T-helper 1 cell (primary cell): ENCODE results near the gene MYBPC1.
"Not testable (repeated sequence)": the region's sequence is repeated elsewhere in the genome, so short reads cannot be mapped to it uniquely, and the experiment has no call there.

ENCODE experiments used
- DNase-seq, 5 donors: peaks; one replicate each; pipeline ENCODE4 v3.0.0-alpha.2; 2012 to 2020

Gene MYBPC1

DNA sequence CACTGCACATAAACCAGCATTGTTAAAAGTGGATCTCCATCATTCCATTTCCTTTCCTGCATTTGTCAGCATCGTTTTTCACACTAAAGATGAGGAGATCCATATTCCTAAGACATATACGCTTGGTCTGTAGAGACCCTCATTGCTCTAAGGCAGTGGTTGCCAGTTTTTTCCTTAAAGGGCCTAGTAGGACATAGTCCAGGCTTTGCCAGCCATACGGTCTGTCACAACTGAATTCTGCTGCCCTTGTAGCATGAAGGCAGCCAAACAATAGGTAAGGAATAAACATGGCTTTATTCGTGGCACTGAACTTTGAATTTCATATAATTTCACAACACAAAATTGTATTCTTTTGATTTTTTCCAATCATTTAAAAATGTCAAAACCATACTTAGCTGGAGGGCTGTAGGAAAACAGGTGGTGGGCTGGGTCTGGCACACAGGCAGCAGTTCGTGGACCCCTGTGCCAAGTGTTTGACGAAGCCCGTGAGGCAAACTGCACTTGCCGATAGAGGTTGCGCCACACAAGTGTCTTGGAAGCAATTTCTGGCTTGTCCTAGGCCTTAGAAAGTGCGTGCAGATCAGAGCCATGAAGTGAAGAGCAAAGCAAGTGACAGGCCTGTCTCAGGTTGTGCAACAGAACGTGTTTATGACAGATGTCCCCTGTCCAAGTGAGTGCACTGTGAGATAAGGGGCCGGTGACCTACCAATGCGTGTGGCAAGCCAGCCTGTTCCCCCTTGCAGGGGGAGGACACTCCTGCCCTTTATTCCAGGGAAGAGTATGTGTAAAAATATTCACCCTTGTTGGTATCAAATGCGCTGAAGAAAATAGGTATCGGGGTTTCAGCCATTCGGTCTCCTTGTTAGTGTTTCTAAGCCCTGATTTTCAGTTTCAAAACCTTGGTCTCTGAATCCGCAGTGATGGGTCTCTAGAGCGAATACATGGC is 101.8 kb downstream of the MYBPC1 start:
- no peak for DNase-seq

GRCh38 chr12:101697197-101697929 is 102.6 kb downstream of the MYBPC1 start, which contains the start of gene CHPT1:
Gene CHPT1, plus strand, starts transcription at chr12:101697640. Its CDS starts 222 bp downstream, at chr12:101697862.
- DNase-seq, result peak; percentile 12 to 65 (median 54)

GRCh38 chr12:101697930-101698799 is 103.4 kb downstream of the MYBPC1 start:
- DNase-seq, result peak in 3 of 5 donors; percentile 11 to 33 (median 12)

DNA sequence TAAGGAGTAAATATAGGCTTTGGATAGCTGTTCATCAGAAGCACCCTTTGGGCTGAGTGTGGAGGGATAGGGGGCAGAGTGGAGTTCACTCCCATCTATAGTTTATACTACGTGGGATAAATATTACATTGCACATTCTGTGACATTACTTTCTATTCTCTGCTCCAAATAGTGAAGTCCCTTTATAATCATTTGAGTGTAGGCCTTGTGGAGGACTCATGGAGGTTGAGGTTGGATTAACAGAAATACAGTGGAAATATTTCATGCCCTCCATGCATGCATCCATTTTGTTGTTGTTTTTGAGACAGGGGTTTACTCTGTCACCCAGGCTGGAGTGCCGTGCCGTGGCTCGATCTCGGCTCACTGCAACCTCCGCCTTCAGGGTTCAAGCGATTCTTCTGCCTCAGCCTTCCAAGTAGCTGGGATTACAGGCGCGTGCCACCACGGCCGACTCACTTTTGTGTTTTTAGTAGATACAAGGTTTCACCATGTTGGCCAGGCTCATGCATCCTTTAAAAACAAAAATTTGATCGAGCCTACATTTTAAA is 104.1 kb downstream of the MYBPC1 start:
- no peak for DNase-seq

DNA sequence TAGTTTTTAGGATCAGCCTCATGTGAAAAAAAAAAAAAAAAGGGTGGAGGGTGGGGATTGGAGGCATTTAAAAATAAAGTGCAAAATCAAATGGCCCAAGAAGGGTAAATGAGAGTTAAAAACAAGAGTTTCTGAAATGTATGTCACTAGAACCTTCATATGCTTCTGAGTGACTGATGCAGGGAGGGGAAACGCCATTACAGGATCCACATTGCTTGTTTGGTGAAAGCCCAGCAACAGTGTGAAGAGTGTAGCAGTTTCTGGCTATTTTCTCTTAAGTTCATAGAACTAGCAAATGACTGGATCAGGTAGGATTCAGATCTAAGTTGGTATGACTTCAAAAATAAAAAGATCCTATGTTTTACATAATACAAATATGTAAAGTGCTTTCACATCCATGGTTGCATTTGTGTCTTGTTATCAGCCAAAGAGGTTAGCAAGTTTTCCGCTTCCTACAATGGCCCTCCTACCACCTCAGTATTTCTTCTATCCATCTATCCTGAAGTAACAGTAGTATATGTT is 105.6 kb downstream of the MYBPC1 start:
- no peak for DNase-seq

DNA sequence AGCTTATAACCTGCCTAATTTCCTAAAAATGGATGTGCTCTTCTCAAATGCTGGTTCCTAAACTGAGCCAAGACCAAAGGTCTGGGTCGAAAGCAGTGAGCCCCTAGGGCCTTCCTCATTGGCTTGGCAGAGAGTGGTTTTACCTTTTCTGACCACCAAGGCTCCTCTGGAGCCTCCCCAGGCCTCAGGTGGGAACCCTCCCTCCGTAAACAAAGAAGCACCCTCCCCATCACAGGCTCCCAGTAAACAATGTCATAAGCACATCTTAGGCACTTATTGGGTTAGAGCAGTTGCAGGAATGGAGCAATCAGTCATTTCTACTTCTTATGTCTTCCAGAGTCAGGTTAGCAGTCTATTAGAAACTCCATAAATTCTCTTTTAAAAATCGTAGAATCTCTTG is 108.7 kb downstream of the MYBPC1 start:
- DNase-seq, result no peak

DNA sequence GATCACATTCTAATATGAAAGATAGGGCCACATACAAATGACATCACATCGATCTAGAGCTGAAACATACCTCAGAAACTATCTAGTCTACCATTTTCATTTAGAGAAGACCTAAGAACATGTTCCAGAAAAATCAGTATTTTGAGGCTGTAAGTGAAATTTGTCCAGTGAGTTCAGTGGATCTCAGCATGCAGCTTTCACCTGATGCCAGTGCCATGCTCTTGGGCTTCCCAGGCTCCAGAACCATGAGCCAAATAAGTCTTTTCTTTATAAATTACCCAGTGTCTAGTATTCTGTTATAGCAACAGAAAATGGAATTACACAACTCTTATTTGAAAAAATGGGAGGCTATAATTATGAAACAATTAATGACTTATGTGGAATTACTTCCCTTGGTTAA is 111.6 kb downstream of the MYBPC1 start:
- no peak for DNase-seq

GRCh38 chr12:101707131-101707782 is 112.5 kb downstream of the MYBPC1 start:
- no peak for DNase-seq

DNA sequence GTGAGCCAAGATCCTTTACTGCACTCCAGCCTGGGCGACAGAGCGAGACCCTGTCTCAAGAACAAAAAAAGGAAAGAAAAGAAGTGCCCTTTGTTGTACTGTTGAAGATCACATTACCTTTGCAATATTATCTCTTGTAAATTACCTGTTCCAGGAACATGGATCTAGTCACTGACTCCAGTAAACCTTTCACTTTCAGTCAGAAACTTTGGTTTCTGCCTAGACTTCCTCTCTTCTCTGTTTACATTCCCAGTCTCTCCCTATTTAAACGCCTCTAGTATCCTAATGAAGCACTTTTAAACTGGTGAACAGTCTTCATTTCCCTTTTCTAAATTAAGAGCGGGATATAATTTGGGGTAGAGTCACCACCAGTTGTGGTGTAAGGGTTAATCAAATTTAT is 115.5 kb downstream of the MYBPC1 start:
- DNase-seq, result no peak

- DNase-seq, result no peak
Measured at GRCh38 chr12:101713059-101713682, 118.4 kb downstream of the MYBPC1 start.

DNA sequence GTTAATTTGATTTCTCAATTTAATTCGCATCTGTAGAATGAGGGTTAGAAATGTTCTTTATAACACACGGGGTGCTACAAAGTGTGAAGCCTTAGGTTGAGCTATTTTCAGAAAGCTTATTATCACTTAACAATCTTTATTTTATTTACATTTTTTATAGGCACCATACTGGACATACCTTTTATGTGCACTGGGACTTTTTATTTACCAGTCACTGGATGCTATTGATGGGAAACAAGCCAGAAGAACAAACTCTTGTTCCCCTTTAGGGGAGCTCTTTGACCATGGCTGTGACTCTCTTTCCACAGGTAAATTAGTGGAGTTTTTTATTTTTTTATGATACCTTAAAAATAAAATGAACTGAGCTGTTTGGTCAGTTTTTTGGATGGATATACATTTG is 119.2 kb downstream of the MYBPC1 start:
- DNase-seq, result no peak

DNA sequence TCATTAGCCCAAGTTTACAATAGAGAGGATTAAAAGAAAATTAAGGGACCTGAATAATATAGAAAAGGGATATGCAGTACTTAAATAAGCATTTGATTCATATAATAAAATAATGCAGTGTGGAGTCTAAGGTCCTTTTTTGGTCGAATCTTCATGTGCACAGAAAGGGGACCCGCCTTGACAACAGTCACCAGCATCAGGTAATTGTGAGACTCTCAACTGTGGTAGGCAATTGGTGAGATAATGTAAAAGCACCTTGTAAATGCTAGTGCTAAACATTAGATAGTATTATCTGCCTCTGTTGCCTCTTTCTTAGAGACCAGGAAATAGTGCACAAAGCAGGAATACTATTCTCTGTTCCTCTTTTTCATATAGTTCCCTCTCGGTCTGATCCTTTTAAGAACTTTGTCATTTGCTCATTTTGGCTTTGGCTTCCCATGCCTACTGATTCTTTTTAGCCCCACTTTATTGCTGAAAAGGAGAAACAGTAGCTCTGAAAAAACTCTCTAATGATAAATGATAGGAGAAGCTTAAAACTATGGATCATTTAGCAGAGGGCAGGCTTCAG is 120.2 kb downstream of the MYBPC1 start:
- no peak for DNase-seq

DNA sequence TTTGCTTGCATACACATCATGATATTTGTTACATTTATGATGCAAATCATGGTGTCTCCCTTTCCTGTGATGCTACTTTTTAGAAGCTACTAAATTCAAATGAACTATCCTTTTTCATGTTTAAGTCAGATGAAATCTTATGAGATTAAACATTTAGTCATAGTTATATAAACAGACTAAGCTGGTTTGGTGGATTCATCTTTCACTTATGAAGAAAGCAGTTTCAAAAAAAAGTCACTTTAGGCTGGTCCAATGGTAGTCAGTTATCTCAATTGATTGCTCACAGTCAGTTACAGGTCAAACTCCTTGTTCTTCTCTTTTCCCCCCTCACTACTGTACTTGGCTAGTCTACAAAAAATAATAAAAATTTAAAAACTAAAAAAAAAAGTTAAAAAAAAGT is 124.8 kb downstream of the MYBPC1 start:
- no peak for DNase-seq

DNA sequence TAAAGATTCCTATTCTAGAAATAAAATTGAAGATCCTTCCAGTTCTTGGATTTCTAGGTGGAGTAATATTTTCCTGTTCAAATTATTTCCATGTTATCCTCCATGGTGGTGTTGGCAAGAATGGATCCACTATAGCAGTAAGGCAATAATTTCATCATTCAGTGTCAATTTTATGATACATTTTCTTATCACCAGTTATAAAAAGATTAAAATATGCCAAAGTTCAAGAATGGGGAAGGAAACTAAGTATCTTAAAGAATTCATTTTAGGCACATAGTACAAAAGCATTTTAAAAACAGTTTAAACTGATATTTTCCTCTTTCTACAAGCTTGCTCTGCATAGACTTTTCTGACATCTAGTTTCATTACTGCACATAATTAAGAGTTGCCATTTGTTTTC is 125.3 kb downstream of the MYBPC1 start:
- no peak for DNase-seq

- no peak for DNase-seq
Measured at GRCh38 chr12:101722392-101722791, 127.6 kb downstream of the MYBPC1 start.

DNA sequence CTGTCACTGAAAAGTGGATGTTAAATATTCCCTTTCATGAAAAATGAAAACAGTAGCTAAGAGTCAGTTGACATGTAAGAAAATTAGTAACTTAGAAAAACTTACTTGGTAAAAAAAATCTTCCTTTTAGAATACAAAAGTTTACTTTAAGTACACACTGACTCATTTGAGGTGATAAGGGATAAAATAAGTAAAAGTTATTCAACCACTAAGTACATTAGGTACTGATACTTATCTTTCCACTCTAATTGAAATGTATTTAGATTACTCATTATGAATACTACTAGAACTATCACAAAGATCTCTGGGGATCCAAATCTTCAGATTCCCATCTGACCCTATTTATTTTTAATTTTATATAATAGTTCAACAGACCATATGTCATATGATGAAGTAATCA is 132.3 kb downstream of the MYBPC1 start:
- DNase-seq, result no peak

- DNase-seq, result no peak
Measured at GRCh38 chr12:101729842-101730241, 135.1 kb downstream of the MYBPC1 start.

- DNase-seq, result no peak
Measured at GRCh38 chr12:101732318-101732717, 137.5 kb downstream of the MYBPC1 start.

DNA sequence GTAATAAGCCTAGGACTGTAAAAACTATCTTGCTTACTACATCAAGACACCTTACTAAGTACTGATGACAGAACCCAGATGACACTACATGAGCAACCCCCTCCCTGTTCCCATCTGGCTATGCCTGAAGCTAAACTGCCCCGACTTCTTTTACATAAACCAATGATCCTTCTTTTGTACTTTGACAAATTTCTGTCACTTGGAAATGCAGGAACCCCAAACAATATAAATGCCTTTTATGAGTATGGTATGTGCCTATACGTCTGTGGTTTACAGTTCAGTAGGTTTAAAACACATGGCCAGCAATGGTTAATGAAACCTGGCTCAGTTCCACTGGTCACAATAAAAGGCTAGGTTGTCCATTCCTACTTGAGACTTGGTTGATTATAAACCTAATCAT is 138.4 kb downstream of the MYBPC1 start:
- no peak for DNase-seq

GRCh38 chr12:101734482-101734881 is 139.7 kb downstream of the MYBPC1 start:
- DNase-seq, result not testable (repeated sequence)
